ENCODE results near the gene SLC37A3. TPM values are rescaled to one million over a fixed set of nuclear protein-coding genes. Genes with fewer than 3 reads are reported as not detected.
"Not testable (repeated sequence)": the region's sequence is repeated elsewhere in the genome, so short reads cannot be mapped to it uniquely, and the experiment has no call there.

Gene SLC37A3
- total and polyA plus RNA-seq, 5 experiments from 2014 or later: 7.3 to 38.3 (median 9.6) TPM

DNA sequence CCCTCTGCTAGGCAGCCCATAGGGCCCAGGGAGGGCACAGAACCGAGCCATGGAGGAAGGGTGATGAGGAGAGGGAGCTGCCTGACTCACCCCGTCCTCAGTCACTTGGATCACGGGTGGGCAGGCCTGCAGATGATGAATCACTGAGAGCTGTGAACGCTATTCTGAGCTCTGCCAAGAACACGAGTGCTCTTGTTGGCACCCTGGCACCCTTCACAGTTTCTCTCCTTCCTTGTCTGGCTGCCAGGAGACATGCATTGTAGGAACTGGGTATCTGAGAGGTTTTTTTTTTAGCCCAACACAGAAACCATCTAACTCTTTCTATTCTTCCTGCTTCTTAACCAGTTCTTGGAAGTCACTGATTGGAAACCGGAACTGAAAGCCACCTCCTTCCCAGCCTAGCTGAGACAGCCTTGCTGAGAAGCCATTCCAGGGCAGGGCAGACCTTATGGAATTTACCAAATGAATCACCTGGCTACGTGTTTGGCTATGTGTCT is 82.1 kb downstream of the SLC37A3 start:
- H3K27ac Mint-ChIP-seq: peak overlapping the region in 1 of 10 donors; percentile 33

DNA sequence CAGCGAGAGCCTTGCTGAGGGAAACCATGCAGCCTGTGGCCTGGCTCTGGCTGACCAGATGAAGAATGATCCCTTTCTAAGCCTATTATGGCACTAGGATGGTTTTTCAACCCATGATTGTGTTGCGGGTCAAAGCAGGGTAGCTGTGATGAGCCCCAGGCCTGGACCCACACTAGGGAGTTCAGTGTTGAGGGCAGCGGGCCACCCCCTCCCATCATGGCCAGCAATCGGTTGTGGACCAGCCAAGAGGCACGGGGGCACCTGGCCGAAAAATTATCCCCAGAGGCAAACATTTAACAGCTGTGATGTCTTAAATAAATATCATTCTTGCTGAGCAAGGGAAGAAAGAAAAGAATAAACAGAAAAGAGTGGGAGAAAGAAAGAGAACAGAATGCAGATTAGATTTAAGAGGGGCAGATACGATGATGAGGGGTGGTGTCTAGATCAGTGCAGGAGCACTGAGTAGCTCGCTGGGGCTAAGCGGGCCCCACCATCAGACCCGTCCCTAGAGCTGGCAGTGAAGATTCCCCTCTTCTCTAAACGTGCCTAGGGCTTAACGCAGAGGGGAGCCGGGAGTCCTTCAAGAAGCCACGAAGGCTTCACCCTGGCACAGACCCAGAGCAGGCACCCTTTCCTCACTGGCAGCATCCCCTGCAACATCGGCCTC is 82.7 kb downstream of the SLC37A3 start:
- POLR2A ChIA-PET: no interaction called here
- DNase-seq (no peak), ATAC-seq (no peak)
- peaks cover 3 to 21% (median 18%) of the 10 kb centered on the region in 3 donors for H3K36me3 Mint-ChIP-seq
- H3K27ac Mint-ChIP-seq: peak overlapping the region in 2 of 10 donors; percentile 16 to 33
- H3K27me3 Mint-ChIP-seq: peaks cover 0 to 2% (median 0%) of the 10 kb centered on the region in 5 donors
- H3K4me1 Mint-ChIP-seq: peaks cover 5 to 9% (median 8%) of the 10 kb centered on the region in 4 donors
- H3K9me3 Mint-ChIP-seq: peaks cover 3 to 19% (median 12%) of the 10 kb centered on the region in 9 donors
- H3K4me3 Mint-ChIP-seq: no peak overlapping the region

More for the DNA sequence above, 82.1 kb downstream of the SLC37A3 start:
- DNase-seq (no peak), ATAC-seq (no peak)
- H3K4me1 Mint-ChIP-seq: peaks cover 5 to 8% (median 8%) of the 10 kb centered on the region in 4 donors
- peaks cover 3 to 19% (median 12%) of the 10 kb centered on the region in 9 donors for H3K9me3 Mint-ChIP-seq
- peaks cover 0 to 2% (median 0%) of the 10 kb centered on the region in 5 donors for H3K27me3 Mint-ChIP-seq
- POLR2A ChIA-PET: no interaction called here
- peaks cover 3 to 21% (median 18%) of the 10 kb centered on the region in 3 donors for H3K36me3 Mint-ChIP-seq
- no peak overlapping the region for H3K4me3 Mint-ChIP-seq

- no peak overlapping the region for H3K4me3 Mint-ChIP-seq
- peaks cover 3 to 21% (median 18%) of the 10 kb centered on the region in 3 donors for H3K36me3 Mint-ChIP-seq
- DNase-seq: no peak
- H3K4me1 Mint-ChIP-seq: peaks cover 5 to 11% (median 8%) of the 10 kb centered on the region in 4 donors
- H3K9me3 Mint-ChIP-seq: peaks cover 3 to 19% (median 12%) of the 10 kb centered on the region in 9 donors
- ATAC-seq: no peak
- POLR2A ChIA-PET: no interaction called here
- no peak overlapping the region for H3K27ac Mint-ChIP-seq
- H3K27me3 Mint-ChIP-seq: peaks cover 0 to 2% (median 0%) of the 10 kb centered on the region in 5 donors
Observed at GRCh38 chr7:140314573-140315480, 83.5 kb downstream of the SLC37A3 start.

DNA sequence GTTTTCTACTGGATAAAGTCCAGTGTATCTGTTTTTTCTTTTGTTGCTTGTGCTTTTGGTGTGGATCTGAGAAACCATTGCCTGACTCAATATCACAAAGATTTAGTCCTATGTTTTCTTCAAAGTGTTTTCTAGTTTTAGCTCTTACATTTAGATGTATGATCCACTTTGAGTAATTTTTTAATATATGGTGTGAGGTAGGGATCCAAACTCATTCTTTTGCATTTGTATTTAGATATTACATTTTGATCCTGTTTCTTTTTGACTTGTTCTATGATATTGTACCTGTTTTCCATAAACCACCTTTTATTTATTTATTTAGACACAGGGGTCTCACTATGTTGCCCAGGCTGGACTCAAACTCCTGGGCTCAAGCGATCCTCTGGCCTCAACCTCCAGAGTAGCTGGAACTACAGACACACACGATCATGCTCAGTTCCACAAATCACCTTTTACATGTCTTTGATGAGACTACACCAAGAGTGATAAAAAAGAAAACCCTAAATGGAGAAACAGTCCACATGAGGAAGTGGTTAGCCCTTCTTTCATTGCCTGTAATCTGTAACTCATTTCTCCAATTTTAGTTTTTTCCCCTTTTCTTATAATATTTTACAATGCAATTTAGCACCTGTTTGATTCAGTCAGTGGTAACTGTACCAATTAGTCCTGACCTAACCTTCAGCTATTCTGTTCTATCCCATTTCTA is 86.0 kb downstream of the SLC37A3 start:
- Mint-ChIP-seq H3K27ac (no peak overlapping the region), H3K4me3 (peak overlapping the region in 1 of 10 donors; percentile 18), H3K27me3 (peaks cover 0 to 4% (median 0%) of the 10 kb centered on the region in 5 donors), H3K9me3 (peaks cover 3 to 19% (median 12%) of the 10 kb centered on the region in 9 donors), H3K4me1 (peaks cover 4 to 11% (median 7%) of the 10 kb centered on the region in 4 donors), H3K36me3 (peaks cover 3 to 14% (median 13%) of the 10 kb centered on the region in 3 donors)
- DNase-seq (no peak), ATAC-seq (no peak)
- POLR2A ChIA-PET: interaction anchor here (0.6 kb wide), 1 partner anchor 35 kb away, joined by 4 read pairs; no protein-coding TSS in a partner anchor

GRCh38 chr7:140311128-140311527 is 87.2 kb downstream of the SLC37A3 start:
- H3K27me3 Mint-ChIP-seq, H3K4me3 Mint-ChIP-seq, DNase-seq, ATAC-seq, H3K27ac Mint-ChIP-seq, H3K4me1 Mint-ChIP-seq, POLR2A ChIA-PET: not testable (repeated sequence)
- Mint-ChIP-seq H3K9me3 (peaks cover 3 to 19% (median 12%) of the 10 kb centered on the region in 9 donors), H3K36me3 (peaks cover 3 to 14% (median 13%) of the 10 kb centered on the region in 3 donors)

DNA sequence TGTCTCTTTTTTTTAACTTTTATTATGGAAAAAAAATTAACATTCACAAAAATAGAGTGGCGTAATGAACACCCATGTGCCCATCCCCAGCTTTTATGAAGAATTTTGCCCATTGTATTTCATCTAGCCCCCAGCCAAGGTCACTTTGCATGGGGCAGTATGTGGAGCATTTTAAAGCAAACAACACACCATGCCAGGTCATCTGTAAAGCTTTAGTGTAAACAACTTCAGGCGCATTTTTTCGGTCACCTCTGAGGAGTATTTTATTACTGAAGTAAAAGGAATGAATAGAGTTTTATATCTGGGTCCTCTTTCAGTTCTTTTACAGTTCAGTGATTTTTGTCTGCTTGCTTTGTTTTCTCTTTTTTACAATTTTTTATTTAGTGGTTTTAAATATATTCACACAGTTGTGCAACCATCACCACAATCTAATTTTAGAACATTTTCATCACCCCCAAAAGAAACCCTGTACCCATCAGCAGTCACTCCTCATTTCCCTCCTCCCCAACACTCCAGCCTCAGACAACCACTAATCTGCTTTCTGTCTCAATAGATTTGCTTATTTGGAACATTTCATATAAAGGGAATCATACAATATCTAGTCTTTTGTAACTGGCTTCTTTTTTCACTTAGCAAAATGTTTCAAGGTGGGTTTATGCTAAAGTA is 87.9 kb downstream of the SLC37A3 start:
- Mint-ChIP-seq H3K27ac (no peak overlapping the region), H3K27me3 (peaks cover 0 to 4% (median 0%) of the 10 kb centered on the region in 5 donors), H3K4me3 (no peak overlapping the region), H3K9me3 (peaks cover 3 to 19% (median 12%) of the 10 kb centered on the region in 9 donors), H3K4me1 (peaks cover 4 to 8% (median 5%) of the 10 kb centered on the region in 4 donors), H3K36me3 (peaks cover 3 to 14% (median 13%) of the 10 kb centered on the region in 3 donors)
- DNase-seq: no peak
- ATAC-seq: no peak
- POLR2A ChIA-PET: no interaction called here

- ATAC-seq (no peak), DNase-seq (no peak)
- Mint-ChIP-seq H3K27ac (no peak overlapping the region), H3K4me1 (peaks cover 8 to 16% (median 14%) of the 10 kb centered on the region in 4 donors), H3K9me3 (peaks cover 3 to 17% (median 12%) of the 10 kb centered on the region in 9 donors), H3K36me3 (peaks cover 0 to 14% (median 13%) of the 10 kb centered on the region in 3 donors), H3K4me3 (no peak overlapping the region), H3K27me3 (peaks cover 0 to 4% (median 0%) of the 10 kb centered on the region in 5 donors)
- POLR2A ChIA-PET: no interaction called here
Observed at GRCh38 chr7:140308060-140308459, 90.3 kb downstream of the SLC37A3 start.

DNA sequence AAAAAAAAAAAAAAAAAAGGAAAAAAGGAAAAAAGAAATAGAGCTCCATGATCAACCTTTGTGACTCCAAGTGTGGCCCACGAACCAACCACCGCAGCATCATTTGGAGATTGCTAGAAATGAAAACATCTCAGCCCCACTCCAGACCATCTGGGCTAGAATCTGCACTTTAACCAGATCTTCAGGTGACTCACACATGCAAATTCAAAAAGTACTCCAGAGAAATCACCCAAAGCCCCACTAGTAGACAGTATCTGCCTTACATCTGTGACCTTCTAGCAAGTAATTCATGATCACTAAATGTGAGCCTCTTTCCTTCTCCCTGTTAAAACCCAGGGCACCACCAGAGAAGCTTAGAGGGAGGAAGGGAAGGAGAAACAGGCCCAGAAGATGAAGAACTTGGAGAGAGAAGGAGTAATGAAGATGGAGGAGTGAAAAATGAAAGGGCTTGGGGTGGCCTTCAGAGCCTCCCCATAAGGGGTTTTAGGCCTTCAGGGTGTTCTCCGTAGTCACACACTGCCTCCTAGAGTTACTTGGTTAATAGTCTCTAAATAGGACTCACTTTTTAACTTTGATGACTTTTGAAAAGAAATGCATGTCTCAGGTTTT is 94.0 kb downstream of the SLC37A3 start:
- Mint-ChIP-seq H3K27ac (peak overlapping the region in 9 of 10 donors; percentile 33 to 91 (median 82)), H3K27me3 (peaks cover 0 to under 1% (median 0%) of the 10 kb centered on the region in 5 donors), H3K36me3 (no peaks in the 10 kb centered on the region), H3K9me3 (no peaks in the 10 kb centered on the region), H3K4me3 (no peak overlapping the region), H3K4me1 (peaks cover 4 to 11% (median 8%) of the 10 kb centered on the region in 4 donors)
- POLR2A ChIA-PET: interaction anchor here (0.7 to 3.3 kb wide), 9 partner anchors 30 to 658 kb away, joined by 3 to 68 read pairs (median 3); partner anchors contain the start of gene KDM7A
- DNase-seq: peak in 9 of 10 donors; percentile 35 to 80 (median 62)
- peak; percentile 99 to 100 for ATAC-seq

DNA sequence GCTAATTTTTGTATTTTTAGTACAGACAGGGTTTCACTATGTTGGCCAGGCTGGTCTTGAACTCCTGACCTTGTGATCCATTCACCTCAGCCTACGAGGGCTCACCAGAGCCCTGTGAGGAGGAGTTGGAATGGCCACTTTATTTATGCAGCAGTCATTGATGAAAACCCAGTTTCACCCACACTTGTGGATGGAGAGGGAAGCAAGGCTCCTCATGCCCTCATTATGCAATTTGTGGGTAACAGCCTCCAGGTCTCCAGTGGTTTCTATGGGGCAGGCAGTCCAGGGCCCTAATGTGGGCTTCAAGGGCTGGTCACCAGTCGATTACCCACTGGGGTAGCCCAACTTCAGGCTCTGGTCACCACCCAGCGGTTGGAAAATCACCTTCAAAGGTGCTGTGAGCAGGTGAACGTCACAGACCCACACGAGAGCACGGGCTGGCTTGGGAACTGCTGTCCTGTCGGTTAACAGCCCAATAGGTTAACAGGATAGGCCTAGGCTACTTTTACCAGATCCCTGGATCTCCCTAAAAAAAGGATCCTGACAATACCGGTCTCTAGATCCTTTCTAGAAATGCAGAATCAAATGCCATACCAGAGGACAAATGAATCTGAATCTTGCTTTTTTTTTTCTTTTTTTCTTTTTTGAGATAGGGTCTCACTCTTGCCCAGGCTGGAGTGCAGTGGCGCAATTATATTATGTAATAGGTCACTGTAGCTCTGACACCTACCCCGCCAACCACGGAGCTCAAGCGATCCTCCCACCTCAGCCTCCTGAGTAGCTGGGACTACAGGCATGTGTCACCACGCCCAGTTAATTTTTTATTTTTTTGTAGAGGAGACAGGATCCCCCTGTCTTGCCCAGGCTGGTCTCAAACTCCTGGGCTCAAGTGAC is 97.8 kb downstream of the SLC37A3 start:
- H3K4me1 Mint-ChIP-seq: peaks cover 8 to 16% (median 14%) of the 10 kb centered on the region in 4 donors
- peak overlapping the region in 1 of 10 donors; percentile 12 for H3K27ac Mint-ChIP-seq
- POLR2A ChIA-PET: no interaction called here
- no peaks in the 10 kb centered on the region for H3K9me3 Mint-ChIP-seq
- H3K36me3 Mint-ChIP-seq: no peaks in the 10 kb centered on the region
- no peak for ATAC-seq
- H3K27me3 Mint-ChIP-seq: no peaks in the 10 kb centered on the region
- H3K4me3 Mint-ChIP-seq: no peak overlapping the region
- no peak for DNase-seq

GRCh38 chr7:140298213-140298612 is 100.1 kb downstream of the SLC37A3 start:
- Mint-ChIP-seq H3K36me3 (no peaks in the 10 kb centered on the region), H3K4me1 (peaks cover 2 to 9% (median 5%) of the 10 kb centered on the region in 4 donors), H3K27me3 (no peaks in the 10 kb centered on the region), H3K4me3 (no peak overlapping the region), H3K27ac (peak overlapping the region in 1 of 10 donors; percentile 52), H3K9me3 (no peaks in the 10 kb centered on the region)
- POLR2A ChIA-PET: interaction anchor here (0.6 to 1.5 kb wide), 3 partner anchors 42 to 72 kb away, joined by 3 to 4 read pairs (median 3); no protein-coding TSS in a partner anchor
- ATAC-seq (no peak), DNase-seq (no peak)
